NCI-H345 (cell line): Measurements from ENCODE around the gene MFF.
"Not testable (repeated sequence)": the region's sequence is repeated elsewhere in the genome, so short reads cannot be mapped to it uniquely, and the experiment has no call there.

Experiments
- DNase-seq: peaks from one replicate; lab custom pipeline; 2025; lab: John Stamatoyannopoulos, UW

The MFF gene

GRCh38 chr2:227377467-227378351 is 52.7 kb downstream of the MFF start:
- DNase-seq: peak; percentile 28

DNA sequence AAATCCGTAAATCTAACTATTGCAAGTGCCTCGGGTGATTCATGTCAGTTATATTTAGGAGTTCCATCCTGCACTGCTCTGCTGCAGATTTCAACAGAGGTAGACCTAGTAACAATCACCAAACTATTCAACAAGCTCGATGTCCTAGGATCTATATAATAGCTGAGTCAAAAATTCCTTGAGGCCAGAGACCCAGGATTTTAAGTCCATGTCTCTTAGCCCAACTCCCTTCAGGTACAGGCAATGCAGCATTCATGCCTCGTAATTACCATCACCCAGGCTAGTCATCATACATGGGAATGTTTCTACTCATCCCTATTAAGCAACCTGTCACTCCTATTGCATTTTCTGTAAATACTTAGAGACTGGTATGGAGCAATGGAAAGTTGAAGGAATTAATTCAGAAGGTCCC is 53.3 kb downstream of the MFF start:
- DNase-seq: no peak

DNA sequence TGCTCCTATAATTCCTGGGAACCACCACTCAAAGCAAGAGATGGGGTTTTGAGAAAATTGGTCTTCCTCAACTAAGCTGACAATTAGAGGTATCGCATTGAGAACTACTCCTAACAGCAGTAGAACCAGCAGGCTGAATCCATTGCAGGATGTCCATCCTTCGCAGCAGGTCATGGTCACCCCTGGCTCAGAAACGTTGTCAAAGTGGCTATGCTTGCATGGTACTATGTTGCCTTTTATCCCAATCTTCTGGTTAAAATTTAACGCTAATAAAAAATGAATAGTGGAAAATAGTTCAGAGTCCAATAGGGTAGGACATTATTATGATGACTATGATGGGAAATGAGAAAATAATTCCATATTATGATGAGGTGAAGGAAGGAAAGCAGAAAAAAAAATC is 54.0 kb downstream of the MFF start, which contains the start of gene TM4SF20:
TSS of gene TM4SF20 (minus strand) at position 212 of the 400 bp plus-strand sequence. CDS start at position 174, 38 bp downstream.
- no peak for DNase-seq

GRCh38 chr2:227382241-227382835 is 57.3 kb downstream of the MFF start:
- not testable (repeated sequence) for DNase-seq

GRCh38 chr2:227383686-227384085 is 58.6 kb downstream of the MFF start:
- DNase-seq: no peak

DNA sequence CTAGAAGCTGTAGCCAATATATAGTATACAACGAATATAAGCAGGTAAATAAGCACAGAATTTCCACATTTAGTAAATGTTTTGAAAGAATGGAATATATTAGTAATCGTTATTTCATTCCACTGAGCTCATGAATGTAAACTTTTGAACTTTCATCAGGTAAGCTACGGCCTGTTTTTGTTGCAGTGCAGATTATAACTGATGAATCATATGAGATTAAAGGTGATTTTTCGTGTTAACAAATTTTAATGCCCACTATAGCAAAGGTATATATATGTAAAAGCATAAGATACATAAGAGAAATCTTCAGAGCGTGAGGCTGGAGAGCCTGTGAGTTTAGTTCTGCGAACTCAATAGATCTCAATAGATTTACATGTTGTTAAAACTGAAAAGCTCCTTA is 61.6 kb downstream of the MFF start:
- no peak for DNase-seq

DNA sequence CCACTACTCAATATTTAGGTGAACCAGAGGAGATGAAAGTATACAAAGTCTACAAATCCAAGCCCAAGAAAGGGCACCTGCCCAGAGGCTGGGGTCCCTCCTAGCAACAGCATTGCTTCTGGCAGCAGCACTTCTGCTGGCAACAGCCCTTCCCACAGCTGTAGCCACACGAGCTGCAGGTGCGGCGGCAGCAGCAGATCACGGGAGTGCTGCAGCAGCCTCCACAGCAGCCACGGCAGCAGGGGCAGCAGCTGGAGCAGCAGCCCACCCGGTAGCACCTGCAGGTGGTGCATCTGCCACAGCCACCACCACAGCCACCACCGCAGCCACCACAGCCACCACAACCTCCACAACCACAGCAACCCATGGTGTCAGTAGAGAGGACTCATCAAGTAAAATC is 62.5 kb downstream of the MFF start, which contains the start of gene SCYGR1:
TSS of gene SCYGR1 (minus strand) at position 367 of the 400 bp plus-strand sequence. CDS start at position 367, 0 bp downstream.
- DNase-seq: not testable (repeated sequence)

DNA sequence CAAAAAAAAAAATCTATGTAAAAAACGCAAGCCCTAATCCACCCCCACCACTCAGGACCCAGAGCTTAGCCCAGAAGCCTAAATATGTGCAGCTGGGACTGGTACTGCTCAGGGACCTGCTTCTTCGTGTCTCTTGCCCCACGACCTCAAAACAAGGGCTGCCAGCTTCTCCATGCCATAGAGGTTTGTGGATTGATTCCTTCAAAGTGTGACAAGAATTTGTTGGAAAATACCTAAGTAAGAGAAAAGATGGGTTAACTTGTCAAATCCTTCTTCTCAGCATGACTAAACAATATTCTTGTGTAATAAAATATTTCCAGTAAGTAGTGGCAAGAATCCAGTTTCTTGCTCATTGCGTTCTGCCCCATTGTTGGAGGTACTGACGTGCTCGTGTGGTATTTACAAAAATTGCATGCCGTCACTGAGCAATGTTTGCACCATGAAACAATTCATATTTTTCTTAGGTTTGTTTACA is 63.5 kb downstream of the MFF start:
- DNase-seq: no peak

DNA sequence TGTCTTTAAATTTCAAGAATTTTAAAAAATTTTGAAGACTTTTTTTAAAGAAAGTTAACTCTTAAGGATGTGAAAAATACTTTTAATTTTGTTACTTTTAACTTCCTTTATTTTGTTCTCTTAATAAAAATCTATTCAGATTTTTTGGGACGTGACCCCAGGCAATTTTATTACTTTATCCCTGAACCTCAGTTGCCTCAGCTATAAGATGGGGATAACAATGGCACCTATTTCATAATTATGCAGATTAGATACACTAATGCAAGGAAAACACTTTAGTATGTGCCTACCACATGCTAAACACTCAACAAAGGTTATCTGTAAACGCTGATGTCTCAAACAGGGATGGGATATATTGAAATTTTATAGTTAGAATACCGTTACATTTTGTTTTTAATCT is 64.2 kb downstream of the MFF start:
- no peak for DNase-seq

DNA sequence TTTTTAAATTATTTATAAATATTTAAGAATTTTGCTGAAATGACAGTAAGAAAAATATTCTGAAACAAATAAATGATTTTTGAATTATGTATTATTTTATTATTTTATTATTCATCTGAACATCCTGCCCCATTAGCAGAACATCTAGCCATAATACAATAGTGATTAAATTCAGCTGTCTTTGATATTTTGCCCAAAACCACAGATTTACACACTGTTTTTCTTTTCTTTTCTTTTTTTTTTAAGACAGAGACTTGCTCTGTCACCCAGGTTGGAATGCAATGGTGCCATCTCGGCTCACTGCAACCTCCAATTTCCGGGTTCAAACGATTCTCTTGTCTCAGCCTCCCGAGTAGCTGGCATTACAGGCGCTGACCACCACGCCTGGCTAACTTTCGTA is 64.6 kb downstream of the MFF start:
- DNase-seq: no peak

- no peak for DNase-seq
Observed at GRCh38 chr2:227390468-227391256, 65.6 kb downstream of the MFF start.

- no peak for DNase-seq
Observed at GRCh38 chr2:227394401-227394800, 69.3 kb downstream of the MFF start.

DNA sequence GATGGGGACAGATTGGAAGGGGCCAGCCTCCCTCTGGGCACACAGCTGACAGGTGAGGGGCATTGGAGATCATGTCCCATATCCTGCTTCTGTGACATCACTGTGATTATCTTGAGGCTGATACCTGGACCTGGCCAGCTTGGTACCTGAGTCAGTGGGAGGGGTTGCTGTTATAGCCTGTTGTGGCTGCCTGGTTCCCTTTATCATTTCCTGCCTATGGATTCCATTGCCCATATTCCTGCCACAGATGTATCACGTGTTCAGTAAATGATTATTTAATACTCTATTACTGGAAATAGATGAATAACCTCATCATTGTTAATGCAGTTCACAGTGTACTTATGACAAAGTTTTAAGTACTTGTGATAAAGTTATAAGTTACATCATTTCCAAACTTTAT is 70.5 kb downstream of the MFF start:
- DNase-seq: no peak

GRCh38 chr2:227397562-227397961 is 72.5 kb downstream of the MFF start:
- DNase-seq: no peak

- no peak for DNase-seq
Observed at GRCh38 chr2:227398684-227399670, 73.9 kb downstream of the MFF start.

DNA sequence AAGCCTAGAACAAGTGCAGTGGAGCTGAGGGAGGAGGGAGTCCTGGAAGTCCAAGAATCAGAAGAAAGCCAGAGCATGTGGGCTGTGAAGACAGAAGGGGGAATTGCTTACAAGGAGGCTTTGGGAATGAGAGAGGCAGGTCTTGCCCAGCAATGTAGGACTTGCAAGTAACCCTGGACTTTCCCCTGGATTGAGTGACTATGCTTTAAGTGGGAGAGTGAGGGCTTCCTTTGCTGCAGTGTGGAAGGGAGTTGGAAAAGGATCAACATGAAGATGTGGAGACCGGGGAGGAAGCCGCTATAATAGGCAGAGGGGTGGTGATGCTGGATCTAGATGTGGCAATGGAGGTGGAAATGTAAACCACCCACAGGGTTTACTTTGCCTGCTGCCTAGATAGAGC is 76.5 kb downstream of the MFF start:
- DNase-seq: no peak

DNA sequence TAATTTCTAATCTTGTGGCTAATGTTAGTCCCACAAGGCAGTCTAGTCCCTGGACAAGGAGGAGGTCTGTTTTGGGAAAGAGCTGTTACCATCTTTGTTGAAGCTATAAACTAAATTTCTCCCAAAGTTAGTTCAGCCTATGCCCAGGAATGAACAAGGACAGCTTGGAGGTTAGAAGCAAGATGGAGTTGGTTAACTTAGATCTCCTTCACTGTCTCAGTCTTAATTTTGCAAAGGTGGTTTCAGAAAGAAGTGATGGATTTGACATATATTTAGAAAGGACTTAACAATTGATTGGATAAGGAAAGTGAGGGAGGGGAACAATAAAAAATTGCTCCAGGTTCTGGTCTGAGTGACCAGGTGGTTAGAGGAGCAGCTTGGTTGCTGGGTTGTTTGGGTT is 77.3 kb downstream of the MFF start:
- no peak for DNase-seq

DNA sequence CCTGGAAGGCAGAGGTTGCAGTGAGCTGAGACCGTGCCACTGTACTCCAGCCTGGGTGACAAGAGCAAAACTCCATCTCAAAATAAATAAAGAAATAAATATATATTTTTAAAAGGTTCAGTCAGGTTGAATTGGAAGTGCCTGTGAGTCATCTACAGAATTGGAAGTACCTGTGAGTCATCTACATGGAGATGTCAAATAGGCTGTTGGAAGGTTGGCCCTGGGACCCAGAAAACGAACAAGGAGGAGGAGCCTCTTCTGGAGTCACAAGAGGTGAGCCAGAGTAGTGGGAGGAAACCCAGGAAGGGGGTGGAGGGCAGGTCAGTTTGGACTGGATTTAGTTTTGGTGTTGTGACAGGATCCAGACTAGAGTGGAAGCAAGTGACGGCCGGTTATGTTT is 77.9 kb downstream of the MFF start:
- no peak for DNase-seq

GRCh38 chr2:227404585-227405271 is 79.7 kb downstream of the MFF start:
- DNase-seq: no peak
